BJ (cell line): ENCODE data around the gene SIGLEC6. TPM values are rescaled to one million over a fixed set of nuclear protein-coding genes. Genes with fewer than 3 reads are reported as not detected.

ENCODE experiments used
- CTCF ChIA-PET: fragments of 350-600 bp; formaldehyde crosslinking; extraction: SDS; loops from one replicate; lab custom pipeline; 2021; ENCODE audit warnings: antibody characterized with exemption, inconsistent platforms; lab: Yijun Ruan, JAX
- POLR2A ChIA-PET: fragments of 300-600 bp; sonication (Branson Sonifier 250); formaldehyde crosslinking; extraction: SDS; loops from one replicate; lab custom pipeline; 2021; ENCODE audit warnings: antibody characterized with exemption; lab: Charles Lee
- DNase-seq: peaks from one replicate; pipeline ENCODE4 v3.0.0-alpha.2; 2011; ENCODE audit warnings: low read depth
- H3K27me3 ChIP-seq: 2 replicates; pipeline ENCODE4 v1.6.0; 2011; ENCODE audit warnings: low read length; ENCODE audit not compliant: control insufficient read depth, insufficient read depth
- H3K36me3 ChIP-seq: 2 replicates; pipeline ENCODE4 v1.5.1; 2011; ENCODE audit warnings: low read length; ENCODE audit not compliant: control insufficient read depth, insufficient read depth
- H3K4me3 ChIP-seq: 2 replicates; pipeline ENCODE4 v1.5.1; 2011; ENCODE audit warnings: low read depth, mild to moderate bottlenecking, control low read depth, low read length
- polyA plus RNA-seq: library from polyadenylated mRNA; depleted of rRNA; stranded (reverse); fragments of >200 nt; gene quantifications from 2 replicates; pipeline ENCODE4 v1.2.3, GENCODE V29; 2011
- TF ChIP-seq, protein P1 (sequence below): IDR thresholded peaks from 2 replicates; pipeline ENCODE4 v1.5.1; 2011; ENCODE audit warnings: low read depth, mild to moderate bottlenecking, control low read depth, inconsistent platforms, low read length, moderate library complexity; ENCODE audit not compliant: insufficient read depth

SIGLEC6 gene
- polyA plus RNA-seq, 1 experiment: not detected

DNA sequence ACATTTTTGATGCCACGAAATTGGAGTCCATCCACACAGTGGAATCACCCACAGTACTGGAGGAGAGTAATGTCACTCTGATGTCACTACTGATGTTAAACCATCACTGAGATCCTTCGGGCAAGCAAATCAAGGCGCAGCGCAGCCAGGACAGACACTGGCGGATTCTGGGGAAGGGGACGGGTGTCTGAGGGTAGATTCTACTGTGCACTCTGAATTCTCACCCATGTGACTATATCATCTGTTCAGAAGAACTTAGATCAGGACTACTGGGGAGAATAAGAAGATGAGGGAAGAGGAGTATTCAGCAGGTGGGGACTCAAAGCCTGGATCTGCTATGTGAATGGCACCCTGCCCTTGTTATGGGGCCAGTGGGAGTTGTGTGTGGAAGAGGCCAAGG is 12.6 kb upstream of the SIGLEC6 start:
- Histone ChIP-seq H3K4me3 (no peak overlapping the region), H3K36me3 (no peaks in the 10 kb centered on the region), H3K27me3 (no peaks in the 10 kb centered on the region)
- POLR2A ChIA-PET: no interaction called here
- DNase-seq: no peak
- CTCF ChIA-PET: interaction anchor here (0.6 kb wide), 1 partner anchor 27 kb away, joined by 4 read pairs; the partner anchor contains the start of gene ZNF175
- TF ChIP-seq, protein P1, sequence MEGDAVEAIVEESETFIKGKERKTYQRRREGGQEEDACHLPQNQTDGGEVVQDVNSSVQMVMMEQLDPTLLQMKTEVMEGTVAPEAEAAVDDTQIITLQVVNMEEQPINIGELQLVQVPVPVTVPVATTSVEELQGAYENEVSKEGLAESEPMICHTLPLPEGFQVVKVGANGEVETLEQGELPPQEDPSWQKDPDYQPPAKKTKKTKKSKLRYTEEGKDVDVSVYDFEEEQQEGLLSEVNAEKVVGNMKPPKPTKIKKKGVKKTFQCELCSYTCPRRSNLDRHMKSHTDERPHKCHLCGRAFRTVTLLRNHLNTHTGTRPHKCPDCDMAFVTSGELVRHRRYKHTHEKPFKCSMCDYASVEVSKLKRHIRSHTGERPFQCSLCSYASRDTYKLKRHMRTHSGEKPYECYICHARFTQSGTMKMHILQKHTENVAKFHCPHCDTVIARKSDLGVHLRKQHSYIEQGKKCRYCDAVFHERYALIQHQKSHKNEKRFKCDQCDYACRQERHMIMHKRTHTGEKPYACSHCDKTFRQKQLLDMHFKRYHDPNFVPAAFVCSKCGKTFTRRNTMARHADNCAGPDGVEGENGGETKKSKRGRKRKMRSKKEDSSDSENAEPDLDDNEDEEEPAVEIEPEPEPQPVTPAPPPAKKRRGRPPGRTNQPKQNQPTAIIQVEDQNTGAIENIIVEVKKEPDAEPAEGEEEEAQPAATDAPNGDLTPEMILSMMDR: no peak

DNA sequence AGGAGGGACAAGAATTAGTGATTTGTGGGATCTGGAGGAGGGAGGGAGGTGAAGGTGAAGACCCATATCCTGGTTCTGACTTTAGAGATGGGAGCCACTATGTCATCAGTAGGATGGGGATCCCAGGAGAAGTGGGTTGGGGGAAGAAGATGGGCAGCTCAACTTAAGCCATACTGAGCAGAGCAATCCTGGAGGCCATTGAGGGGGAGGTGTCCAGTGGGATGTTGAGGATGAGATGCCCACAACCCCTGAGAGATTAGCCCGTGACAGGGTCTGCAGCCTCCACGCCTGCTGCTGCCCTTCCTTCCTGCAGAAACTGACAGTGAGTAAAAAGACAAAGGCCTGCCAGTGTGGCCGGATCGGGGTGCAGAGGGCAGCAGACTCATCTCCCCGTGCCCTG is 11.2 kb upstream of the SIGLEC6 start:
- DNase-seq: no peak
- Histone ChIP-seq H3K4me3 (no peak overlapping the region), H3K36me3 (no peaks in the 10 kb centered on the region), H3K27me3 (no peaks in the 10 kb centered on the region)
- CTCF ChIA-PET: no interaction called here
- TF ChIP-seq, protein P1: no peak
- POLR2A ChIA-PET: no interaction called here

- H3K4me3 ChIP-seq: no peak overlapping the region
- no peak for DNase-seq
- ChIA-PET CTCF (no interaction called here), POLR2A (no interaction called here)
- no peaks in the 10 kb centered on the region for H3K27me3 ChIP-seq
- TF ChIP-seq, protein P1: no peak
- H3K36me3 ChIP-seq: no peaks in the 10 kb centered on the region
These were observed 10.2 kb upstream of the SIGLEC6 start for GRCh38 chr19:51541458-51542357.

GRCh38 chr19:51539821-51540366 is 8.4 kb upstream of the SIGLEC6 start:
- no peak for DNase-seq
- H3K27me3 ChIP-seq: no peaks in the 10 kb centered on the region
- no peaks in the 10 kb centered on the region for H3K36me3 ChIP-seq
- POLR2A ChIA-PET: no interaction called here
- no peak overlapping the region for H3K4me3 ChIP-seq
- TF ChIP-seq, protein P1: no peak
- CTCF ChIA-PET: interaction anchor here (1.6 kb wide), 1 partner anchor 24 kb away, joined by 6 read pairs; no protein-coding TSS in a partner anchor

DNA sequence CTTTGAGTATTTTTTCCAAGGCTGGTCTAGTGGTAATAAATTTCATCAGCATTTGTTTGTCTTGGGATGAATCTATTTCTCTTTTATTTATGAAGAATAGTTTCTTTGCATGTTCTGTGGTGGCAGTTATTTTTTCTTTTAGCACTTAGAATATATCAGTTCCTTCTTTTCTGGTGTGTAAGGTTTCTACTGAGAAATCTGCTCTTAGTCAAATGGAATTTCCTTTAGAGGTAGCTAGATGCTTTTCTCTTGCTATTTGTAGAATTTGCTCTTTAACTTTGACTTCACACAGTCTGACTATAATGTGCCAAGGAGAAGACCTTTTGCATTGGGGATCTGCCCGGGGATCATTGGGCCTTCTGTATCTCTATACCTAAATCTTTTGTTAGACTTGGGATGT is 4.1 kb upstream of the SIGLEC6 start:
- ChIA-PET POLR2A (no interaction called here), CTCF (interaction anchor here (1.1 kb wide), 1 partner anchor 21 kb away, joined by 3 read pairs; no protein-coding TSS in a partner anchor)
- no peak overlapping the region for H3K4me3 ChIP-seq
- TF ChIP-seq, protein P1: no peak
- no peaks in the 10 kb centered on the region for H3K27me3 ChIP-seq
- H3K36me3 ChIP-seq: no peaks in the 10 kb centered on the region
- no peak for DNase-seq
